ACHN (cell line): ENCODE results near the gene BAAT.

Source experiments
- DNase-seq: peaks from one replicate; pipeline ENCODE4 v3.0.0-alpha.2; 2015
- in situ Hi-C: cut with HindIII; loops from 2 replicates; pipeline ENCODE4 v1.10.0; 2017; ENCODE audit warnings: low sequenced_read_pairs, low pct_ligation_motif_present, low pct_unique_long_range_greater_than_20kb

BAAT gene

DNA sequence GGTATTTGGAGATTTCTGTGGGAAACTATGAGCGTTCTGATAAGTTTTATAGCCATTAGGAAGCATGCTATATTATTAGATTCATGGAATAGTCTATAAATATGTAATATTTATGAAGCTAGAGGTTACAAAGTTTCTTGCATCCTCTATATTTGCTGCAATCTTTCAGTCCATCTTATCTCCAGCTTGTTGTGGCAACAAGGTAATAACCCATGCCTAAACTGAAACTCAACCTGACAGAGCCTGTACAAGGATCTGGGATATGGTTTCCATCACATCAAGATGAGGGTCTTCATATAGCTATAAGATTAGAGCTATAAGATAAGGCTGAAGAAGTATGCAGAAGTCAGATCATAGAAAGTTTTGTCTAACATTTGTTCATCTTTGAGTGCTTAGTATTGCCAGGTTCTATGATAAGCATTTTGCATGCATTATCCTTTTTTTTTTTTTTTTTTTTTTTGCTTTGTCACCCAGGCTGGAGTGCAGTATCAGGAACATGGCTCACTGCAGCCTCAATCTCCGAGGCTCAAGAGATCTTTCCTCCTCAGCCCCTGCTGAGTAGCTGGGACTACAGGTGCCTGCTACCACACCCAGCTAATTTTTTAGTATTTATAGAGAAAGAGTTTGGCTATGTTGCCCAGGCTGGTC, 14.8 kb downstream of the BAAT start:
- in situ Hi-C loops = no loop called here
- no peak for DNase-seq

DNA sequence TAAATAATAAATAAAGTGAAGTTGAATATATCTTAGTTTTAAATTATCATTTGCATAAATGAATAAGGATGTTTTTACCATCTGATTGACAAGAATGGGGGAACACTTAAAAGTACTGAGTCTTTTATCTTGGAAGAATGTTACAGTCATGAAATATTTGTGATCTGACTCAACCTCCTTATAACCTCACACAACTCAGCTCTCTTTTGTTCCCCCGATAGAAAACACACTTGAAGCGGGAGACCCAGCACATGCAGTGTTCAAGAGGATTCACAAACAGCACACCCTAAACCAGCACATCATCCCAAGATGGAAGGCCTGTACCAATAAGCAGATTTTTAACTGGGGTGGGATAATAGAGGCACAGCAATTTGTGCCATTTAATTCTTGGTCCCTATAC, 15.5 kb downstream of the BAAT start:
- in situ Hi-C loops = no loop called here
- DNase-seq = peak; percentile 58

DNA sequence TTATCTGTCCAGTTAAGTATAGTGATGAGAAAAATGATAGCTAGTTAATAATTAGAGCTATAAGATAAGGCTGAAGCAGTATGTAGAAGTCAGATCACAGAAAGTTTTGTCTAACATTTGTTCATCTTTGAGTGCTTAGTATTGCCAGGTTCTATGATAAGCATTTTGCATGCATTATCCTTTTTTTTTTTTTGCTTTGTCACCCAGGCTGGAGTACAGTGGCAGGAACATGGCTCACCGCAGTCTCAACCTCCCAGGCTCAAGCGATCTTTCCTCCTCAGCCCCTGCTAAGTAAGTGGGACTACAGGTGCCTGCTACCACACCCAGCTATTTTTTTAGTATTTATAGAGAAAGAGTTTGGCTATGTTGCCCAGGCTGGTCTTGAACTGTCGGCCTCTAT, 17.5 kb downstream of the BAAT start:
- in situ Hi-C loops = no loop called here

DNA sequence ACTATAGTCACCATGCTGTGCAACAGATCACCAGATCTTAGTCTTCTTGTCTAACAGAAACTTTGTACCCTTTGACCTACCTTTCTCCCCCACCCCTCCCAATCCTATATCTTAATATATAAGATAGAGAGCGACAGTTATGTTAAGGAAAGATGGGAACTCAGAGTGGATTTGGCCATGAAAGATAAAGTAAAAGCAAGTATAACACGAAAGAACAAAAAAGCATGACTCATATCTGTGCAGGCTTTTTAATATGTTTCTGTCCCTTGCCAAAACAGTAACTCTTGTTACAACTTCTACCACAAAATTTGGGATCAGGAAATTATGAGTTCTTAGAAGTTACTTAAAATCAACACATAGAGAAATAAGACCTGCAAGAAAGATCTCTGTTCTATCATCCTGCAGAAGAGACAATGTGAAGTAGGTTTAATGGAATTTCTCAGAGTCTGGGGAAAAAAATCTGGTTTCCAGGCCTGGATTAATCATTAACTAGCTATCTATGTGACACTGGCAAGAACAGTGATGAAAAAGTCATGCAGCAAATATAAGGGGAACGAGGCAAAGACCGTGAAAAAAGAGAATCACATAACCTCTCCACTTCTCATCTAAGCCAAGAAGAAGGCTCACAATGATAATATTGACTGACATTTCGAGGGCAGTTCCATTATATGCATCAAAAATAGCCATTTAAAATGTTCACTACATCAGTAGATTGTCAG, 18.6 kb downstream of the BAAT start:
- in situ Hi-C loops = no loop called here
- DNase-seq = peak; percentile 75

More for the DNA sequence above, 17.5 kb downstream of the BAAT start:
- no peak for DNase-seq

DNA sequence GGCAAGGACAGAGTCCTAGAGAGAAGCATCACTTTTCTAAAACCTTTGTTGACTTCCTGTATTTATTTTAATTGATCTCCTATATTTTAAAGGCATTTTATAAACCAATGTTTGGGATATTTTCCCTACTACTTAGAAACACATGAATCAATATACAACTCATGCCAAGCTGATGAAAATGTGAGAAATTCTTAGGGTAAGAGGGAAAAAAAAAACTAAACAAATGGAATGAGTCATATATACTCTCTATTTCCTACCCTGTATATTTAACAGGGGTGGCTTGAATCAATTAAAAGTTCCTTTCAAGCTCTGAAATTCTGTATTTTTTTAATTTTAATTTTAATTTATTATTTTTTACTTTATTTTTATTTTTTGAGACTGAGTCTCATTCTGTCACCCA, 19.6 kb downstream of the BAAT start:
- in situ Hi-C loops = no loop called here
- DNase-seq = no peak

DNA sequence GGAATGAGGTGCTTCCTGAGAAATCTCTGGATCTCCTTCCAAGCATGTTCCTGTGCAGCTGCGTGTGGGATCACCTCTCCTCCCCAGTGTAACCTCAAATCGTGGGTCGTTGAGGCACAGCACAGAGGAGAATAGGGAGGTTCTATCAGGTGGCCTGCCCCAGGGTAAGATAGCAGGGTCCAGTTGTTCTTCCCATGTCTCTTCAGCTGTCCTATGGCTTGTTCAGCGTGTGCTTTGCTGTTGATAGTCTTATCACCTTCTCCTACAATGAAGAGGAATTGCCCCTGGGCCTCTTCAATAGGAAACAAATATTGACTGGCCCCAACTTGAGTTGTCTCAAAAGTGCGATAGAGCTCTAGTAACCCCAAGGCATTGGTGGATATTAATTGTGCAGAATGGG, 22.4 kb downstream of the BAAT start:
- in situ Hi-C loops = no loop called here
- DNase-seq = no peak

DNA sequence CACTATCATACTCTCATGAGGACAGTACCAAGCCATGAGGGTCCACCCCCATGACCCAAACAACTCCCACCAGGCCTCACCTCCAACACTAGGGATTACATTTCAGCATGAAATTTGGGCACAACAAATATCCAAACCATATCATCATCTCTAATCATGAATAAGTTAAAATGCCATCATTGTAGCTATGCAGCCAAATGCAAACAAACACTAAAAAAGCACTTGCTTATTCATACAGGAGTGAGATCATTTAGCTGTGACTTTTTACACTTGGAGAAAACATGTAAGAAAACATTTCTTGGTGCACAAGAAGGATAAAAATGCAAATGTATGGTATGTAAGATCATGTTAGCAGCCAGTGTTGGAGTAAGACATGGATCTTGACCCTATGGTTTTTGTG, 24.2 kb downstream of the BAAT start:
- DNase-seq = no peak
- in situ Hi-C loops = no loop called here

DNA sequence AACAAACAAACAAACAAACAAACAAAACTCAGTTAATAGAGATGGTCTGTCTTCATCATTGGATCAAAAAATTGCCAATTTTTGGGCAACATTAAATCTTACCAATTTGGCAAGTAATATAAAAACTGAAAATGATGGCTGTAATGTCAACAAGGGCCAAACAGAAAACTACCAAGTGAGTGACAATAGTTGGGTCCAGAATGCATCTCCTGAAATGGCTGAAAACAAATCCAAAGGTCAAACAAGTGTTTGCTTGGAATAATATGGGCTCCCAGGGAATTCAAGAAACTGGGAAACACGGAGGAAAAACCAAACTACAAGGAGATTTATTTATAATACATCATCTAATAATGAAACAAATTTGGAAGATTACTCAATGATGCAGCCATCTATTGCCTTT, 25.1 kb downstream of the BAAT start:
- no peak for DNase-seq
- in situ Hi-C loops = no loop called here

DNA sequence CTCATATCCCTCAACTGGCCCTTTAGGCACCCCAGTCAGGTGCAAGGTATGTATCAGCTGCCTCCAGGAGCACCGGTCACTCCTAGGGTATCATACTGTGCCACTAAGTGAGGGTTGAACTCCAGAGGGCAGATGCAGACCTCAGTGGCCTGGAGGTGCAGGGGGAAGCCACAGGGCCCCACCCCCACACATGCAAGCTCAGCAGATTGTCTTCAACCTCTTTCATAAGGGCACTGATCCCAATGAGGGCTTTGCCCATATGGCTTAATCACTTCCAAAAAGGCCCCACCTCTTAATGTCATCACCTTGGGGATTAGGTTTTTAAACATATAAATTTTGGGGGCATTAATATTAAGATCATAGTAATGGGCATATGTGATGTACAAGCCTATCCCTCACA, 28.2 kb downstream of the BAAT start:
- in situ Hi-C loops = no loop called here
- DNase-seq = no peak

DNA sequence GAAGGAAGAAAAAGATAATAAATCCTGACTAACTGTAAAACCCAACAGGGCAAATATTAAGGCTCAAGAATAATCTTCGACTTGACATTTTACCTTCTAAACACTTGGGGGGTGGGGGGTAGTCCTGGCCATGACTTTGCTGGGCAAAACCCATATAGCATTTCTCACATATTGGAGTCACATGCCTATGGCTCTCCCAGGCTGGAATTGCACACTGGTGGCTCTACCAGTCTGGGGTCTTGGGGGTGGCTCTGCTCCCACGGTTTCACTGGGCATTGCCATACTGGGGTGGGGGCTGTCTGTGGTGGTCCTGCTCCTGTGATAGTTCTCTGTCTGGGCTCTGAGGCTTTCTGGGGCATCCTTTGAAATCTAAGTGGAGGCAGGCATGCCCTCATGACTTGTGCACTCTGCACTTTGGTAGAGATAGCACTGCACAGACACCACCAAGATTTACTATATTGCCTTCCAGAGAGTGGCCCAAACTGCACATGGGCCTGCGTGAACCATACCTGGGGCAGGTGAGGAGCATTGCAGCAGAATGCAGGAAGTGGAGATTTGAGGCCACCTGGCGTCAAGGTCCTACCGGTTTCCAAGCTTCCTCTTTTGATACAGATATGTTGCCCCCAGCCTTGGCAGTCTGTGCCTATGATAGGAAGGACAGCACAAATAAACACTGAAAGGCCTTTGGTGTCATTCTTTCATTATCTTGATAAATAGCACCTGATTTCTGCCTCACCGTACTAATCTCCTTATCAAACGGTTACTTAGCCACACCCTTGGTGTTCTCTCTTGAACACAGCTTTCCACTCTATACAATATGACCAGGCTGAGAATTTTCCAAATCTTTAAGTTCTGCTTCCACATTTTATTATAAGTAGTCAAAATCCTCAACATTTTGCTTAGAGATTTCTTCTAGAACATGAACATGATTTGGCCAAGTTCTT, 29.8 kb downstream of the BAAT start:
- in situ Hi-C loops = no loop called here
- DNase-seq = no peak

DNA sequence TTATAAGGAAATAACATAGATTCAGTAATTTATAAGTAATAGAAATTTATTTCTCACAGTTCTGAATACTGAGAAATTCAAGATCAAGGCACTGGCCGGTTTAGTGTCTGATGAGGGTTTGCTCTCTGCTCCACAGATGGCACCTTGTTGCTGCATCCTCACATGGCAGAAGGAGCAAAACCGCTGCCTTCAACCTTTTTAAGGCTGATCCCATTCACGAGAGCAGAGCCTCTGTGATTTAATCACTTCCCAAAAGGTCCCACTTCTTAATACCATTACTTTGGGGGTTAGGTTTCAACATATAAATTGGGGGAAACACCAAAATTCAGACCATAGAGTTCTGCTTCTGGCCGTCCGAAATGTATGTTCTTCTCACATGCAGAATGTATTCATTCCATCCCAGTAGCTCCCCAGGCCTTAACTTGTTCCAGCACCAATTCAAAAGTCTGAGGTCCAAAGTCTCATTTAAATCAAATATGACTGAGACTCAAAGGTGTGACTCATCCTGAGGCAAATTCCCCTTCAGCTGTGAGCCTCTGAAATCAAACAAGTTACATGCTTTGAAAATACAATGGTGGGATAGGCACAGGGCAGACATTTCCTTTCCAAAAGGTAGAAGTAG, 30.6 kb downstream of the BAAT start:
- peak; percentile 27 for DNase-seq
- in situ Hi-C loops = no loop called here

DNA sequence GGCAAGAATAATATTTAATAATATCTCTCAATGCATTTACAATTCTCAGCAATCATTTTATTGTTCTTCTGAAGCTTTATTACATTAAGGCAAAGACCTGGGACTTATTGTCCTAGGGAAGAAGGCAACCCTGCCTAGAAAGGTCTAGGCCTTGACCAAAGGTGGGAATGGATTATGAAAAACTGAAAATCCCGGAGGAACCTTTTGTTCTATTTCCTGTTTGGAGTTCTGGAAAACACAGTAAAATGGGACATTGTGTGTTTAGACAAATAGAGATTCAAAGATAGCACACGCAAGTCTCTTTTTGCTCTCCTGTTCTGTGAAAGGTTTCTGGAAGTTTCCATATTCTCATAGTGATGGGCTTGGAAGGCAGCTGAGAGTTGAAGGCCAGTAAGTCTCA, 31.1 kb downstream of the BAAT start:
- in situ Hi-C loops = no loop called here
- DNase-seq = no peak

DNA sequence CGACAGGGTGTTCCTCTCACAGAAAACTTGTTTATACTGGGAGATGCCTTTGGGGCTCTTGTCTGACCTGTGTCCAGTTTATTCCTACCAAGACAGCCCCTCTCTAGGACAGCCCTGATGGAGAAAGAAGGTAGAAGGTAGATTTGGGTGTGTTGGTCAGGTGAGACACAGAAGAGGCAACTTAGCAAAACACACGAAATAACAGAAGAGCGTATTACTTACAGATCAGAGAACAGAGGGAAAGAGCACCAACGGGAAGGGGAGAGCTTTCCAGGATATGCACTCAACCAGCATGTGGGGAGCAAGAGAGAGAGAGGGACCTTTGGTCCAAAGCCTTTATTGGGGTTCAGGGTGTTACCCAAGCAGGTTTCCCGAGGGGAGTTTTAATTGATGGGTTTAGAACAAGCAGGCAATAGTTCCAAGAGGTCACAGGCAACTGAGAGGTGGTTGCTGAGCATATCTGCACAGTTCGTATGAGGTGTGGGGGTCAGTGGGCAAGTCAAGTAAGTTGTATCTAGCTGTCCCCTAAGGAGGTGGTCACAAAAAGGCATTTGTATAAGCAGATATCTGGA, 31.8 kb downstream of the BAAT start:
- no peak for DNase-seq
- in situ Hi-C loops = no loop called here

DNA sequence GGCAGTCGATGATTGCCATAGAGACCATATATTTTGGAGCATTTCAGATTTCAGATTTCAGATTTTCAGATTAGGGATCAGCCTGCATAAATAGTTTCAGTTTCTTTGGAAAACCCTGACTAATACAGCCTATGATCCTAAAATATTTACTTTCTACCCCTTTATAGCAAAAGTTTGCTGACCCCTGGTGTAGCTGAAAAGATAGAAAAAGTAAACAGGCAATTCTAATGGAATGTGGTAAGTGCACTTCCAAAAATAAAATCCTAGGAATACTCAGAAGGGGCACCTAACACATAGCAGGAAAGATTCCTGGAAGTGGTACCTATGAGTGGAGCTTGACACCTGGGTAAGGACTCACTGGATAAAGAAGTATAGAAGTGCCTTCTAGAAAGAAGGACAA, 34.5 kb downstream of the BAAT start:
- in situ Hi-C loops = no loop called here
- no peak for DNase-seq

DNA sequence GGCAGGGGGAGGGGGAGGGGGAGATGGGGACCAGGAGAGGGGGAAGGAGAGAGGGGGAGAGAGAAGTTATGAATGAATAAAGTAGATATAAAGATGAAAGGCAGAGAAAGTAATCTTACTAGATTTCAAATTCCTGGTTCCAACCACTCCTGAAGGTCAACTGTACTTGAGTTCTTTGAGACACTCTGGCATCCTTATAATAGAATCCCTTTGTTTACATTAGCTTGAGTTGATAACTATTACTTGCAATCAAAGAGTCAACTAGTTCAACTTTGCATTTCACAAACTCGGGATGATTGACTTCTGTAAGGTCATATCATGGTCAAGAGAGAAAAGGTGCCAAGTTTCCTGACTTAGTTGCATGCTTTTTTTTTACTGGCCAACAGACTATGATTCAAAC, 42.2 kb downstream of the BAAT start:
- DNase-seq = no peak
- in situ Hi-C loops = no loop called here

DNA sequence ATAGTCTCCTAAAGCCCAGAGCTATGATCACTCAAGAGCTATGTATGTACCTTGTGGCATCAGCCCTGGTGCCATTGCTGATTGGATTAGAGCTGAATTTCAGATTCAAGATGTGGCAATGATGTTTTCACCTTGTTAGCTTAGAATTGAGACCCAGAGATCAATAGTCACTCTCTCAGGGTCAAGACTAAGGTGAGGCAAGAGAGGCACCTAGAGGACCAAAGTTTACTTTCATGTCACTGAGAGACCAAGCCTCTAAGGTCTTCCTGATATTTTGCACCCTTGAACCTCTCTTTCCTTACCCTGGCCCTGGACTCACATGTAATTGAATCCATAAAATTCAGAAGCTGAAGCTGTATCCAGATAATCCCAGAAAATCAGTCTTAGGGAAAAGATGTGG, 42.8 kb downstream of the BAAT start:
- no peak for DNase-seq
- in situ Hi-C loops = no loop called here

DNA sequence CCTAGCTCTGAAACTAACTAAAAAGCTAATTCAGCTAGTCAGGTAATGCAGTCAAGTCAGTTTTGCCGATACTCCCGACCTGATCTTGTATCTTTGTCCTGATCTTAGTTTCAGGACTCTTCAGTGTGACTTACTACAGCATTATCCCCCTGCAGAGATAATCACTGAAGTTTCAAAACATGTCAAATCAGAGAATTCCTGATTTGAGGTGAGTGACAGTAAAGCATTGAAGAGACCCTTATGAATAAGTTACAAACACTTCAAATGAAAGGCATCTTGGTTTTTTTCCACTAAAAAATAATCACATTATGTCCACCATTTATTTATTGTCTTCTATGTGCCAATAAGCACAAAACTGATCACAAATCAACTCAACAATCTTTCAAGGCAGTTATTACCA, 47.6 kb downstream of the BAAT start:
- in situ Hi-C loops = no loop called here
- DNase-seq = no peak

DNA sequence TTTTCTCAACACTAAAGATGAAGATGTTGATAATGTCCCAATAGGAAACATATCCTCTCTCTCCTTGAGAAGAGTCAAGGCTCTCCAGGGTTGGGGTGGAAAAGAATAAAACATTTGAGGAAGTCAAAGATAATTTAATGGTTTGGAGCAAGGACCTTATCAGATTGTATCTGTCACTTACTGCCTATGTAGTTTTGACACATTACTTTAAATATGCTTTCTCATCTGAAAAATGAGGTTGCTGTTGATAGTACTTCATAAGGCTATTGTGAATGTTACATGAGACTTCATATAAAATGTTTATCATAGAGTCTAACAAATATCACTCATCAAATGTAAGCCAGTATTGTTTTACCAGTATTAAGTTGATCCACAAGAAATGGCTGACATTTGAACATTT, 48.7 kb downstream of the BAAT start:
- in situ Hi-C loops = no loop called here
- no peak for DNase-seq
